NCI-H1694 (cell line): Measurements from ENCODE around the gene AQP10.
"Not testable (repeated sequence)": the region's sequence is repeated elsewhere in the genome, so short reads cannot be mapped to it uniquely, and the experiment has no call there.

Experiments used
- DNase-seq: peaks from one replicate; lab custom pipeline; 2025; lab: John Stamatoyannopoulos, UW

The AQP10 gene

DNA sequence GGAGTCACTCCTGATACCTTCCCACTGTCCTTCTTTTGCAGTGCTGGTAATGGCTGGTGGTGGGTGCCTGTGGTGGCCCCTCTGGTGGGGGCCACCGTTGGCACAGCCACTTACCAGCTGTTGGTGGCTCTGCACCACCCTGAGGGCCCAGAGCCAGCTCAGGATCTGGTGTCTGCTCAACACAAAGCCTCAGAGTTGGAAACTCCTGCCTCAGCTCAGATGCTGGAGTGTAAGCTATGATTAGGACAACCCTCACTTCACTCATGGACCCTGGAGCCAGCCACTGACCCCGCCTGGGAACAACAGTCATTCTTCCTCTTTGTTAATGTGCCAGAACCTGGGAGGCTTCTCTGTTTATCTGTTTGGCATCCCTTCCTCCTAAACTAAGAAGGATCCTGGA is 3.3 kb downstream of the AQP10 start:
- no peak for DNase-seq

DNA sequence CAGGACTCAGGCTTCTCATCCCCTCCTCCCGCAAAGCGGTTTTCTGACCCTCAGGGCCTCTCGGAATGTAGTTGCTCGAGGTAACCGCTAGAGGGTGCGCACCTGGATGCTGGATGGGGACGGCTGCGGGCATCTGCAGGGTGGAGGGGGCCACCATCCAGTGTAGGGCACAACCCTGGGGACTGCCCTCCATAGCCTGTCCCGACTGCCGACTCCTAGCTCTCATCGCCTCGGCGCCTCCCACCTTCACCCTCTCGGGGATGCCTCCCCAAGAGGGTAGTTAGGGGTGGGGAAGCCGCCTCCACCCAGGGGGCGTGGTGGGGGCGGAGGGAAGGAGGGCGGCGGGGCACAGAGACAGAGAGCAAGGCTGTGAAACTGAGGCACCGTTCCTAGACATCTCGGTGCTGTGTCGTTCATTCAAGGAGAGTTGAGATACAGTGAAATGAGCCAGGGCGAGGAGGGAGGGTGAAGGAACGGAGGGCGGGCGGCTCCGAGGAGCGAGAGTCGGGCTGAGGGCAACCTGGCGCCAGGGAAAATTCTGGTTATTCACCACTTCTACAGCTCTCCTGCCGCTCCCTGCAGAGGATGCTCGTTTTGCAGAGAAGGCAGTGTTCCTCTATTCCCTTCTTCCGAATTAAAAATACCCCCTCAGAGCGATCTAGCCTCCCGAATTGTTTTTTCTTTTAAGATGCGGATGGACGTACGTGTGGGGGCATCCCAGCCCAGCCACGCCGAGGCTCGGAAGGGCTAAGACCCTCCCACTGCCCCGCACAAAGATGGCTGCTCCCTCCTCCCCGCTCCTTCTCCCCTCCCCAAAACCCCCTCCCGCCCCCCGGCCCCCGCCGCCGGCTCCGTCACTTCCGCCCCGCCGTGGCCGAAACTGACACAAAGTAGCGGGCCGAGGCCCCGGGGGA is 4.0 kb downstream of the AQP10 start, which contains the start of gene ATP8B2:
ATP8B2 (plus strand) TSS at position 857 of the 914 bp plus-strand sequence. CDS start 2,617 bp downstream, outside the sequence.
- DNase-seq, result peak; percentile 92

DNA sequence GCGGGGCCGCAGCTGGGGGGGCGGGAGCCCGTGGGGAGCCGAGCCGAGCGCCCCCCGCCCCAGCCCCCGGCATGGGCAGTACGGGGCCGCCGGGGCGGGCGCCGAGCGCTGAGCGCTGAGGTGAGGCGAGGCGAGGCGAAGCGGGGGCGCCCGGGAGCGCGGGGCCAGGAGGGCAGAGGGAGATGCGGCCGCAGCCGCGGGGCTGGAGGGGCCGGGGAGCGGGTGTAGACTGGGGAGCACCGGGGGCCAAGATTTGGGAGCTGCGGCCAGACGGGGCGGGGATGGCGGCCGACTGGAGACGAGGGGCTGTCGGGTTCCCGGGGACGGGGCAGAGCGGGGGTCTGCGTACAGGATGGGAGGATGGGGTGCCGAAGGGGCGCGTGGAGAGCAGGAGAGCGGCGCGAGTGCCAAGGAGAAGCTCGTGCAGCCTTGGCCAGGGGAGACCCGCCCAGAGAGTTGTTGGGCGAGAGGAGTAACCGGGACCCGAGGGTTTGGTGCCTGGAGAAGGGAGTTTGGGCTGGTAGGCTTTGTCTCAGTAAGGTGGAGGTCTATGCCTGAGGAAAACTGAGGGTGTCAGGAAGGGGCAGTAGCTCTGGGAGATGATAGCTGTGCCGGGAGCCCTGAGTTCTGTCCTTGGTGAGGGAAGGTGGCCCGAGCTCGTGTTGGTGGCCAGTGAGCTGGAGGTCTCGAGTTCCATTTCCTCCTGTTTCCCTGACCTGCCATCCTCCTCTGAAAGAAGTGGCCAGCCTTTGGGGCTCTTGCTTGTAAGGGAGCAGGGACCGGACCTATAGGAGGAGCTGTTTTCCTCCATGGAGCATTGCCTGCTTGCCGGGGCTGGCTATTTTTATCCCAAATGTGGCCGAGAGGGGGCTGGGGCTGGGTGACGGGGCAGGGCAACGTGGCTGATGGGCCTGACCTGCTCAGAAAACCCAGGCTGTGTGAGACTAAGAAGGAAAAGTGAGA is 5.0 kb downstream of the AQP10 start:
- peak; percentile 66 for DNase-seq

DNA sequence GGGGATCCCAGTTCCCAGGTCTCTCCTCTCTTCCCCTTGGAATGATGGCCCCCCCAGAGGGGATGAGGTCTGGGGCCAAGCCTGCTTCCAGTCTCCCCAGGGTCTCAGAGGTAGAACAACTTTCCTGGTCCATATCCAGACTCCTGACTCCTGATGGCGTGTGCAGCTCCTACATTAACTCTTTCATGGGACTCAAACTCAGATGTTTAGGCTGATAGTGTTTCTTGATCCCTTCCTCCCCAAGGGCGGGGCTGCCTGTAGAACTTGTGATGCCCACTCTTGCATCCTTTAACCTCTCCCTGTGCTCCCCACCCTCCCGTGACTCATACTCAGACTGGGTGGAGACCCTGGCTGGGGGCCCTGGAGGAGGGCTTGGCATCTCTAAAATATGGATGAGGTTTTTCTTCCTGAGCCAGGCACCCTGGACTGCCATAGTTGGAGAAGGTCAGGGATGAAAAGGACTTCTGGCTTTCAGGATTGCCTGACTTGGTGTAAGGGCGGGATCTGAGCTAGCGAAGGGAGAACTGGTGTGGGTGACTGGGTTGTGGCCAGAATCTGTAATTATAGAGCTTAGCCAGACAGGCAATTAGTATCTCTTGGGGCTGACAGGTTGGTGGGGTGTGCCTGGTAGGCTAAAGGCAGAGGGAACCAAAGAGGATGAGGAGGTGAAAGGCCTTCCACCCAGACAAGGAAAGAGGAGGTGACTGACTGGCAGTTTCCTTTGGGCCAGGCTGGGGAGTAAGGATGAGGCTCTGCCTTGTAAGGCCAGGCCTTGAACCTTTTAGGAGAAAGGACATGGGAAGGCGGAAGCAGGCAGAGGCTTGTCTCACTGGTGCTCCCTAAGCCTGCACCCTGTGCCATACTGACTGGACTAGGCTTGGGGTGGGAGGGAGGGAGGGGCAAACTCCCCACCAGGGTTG is 5.9 kb downstream of the AQP10 start:
- DNase-seq, result no peak

DNA sequence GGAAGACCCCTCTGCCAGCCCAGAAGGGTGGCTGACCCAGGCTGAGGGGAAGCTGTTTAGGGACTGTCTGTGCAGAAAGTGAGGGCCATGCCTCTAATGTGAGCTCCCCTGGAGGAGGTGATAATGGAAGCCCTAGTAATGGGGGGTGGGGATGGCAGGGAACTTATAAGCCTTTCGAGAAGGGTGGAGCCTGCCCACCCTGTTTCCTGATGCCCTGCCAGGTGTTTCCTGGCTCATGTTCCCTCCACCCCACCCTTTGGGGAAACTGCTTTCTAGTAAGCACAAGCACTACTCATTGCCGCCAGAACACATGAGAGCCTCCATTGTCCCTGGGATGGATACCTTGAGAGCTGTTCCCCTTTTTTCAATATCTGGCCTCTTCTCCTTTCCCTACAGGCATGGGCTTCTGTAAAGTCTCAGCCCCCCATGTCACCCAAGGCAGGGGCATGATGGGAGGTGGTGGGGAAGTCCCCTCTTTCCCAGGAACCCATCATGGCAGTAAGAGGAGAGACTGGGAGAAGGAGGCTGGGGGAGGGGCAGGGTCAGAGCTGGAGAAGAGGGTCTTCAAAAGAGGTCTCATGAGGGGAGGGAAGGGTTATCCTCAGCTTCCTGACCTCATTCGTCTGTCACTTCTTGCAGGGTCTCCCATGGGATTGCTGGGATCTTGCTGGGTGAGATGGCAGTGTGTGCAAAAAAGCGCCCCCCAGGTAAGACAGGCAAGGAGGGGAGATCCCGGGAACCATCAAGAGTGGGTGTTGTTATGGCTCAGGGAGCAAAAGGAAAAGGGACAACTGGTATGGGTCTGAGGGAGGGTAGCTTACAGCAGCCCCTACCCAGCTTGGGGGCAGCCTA is 6.8 kb downstream of the AQP10 start:
- DNase-seq, result no peak

DNA sequence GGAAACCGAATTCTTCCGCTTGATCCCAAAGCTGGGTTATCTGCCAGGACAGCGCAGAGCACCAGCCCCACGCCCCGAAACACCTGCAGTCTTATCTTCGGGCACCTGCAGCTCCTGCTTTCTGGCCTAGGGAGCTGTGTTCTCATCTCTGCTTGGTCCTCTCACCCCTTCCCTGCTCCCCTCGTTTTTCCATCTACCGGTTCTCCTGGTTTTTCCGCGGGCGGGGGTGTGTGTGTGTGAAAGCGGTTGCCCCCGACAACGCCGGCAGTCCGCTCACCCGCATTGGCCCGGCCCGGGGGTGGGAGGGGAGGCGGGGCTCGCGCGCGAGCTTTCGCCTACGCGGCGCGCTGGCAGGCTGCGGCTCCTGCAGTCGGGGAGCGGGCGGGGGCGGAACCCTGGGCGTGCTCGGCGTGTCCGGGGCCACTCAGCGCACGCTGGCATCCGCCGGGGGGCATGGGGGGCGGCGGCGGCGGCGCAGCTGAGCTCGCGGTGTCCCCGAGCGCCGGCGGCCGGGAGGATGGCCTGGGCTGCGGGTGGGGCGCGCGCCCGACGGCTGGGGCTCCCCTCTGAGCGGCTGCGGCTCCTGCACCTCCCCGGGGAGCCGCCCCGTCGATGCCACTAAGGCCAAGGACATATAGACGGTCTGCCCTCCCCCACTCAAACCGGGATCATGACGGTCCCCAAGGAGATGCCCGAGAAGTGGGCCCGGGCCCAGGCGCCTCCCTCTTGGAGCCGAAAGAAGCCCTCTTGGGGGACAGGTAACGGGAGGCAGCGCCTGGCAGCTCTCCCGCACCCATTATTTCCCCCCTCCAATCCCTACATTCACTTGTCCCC is 7.6 kb downstream of the AQP10 start:
- no peak for DNase-seq

DNA sequence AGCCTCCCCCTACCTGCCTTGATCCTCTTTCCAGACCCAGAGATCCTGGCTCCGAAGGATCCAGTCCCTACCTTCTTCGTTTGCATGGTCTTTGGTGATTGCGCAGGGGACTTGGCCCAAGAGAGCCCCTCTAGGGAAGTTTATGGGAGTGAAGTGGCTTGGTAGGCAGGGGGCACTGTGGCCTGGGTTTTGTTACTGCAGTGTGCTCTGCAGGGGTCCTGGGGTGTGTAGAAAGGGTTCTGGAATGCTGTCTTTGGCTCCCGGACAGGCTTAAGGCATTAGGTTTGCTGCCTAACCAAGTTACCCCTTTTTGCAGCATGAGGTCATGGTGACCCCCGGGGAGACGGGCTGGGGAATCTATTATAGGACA is 8.2 kb downstream of the AQP10 start:
- DNase-seq, result no peak

DNA sequence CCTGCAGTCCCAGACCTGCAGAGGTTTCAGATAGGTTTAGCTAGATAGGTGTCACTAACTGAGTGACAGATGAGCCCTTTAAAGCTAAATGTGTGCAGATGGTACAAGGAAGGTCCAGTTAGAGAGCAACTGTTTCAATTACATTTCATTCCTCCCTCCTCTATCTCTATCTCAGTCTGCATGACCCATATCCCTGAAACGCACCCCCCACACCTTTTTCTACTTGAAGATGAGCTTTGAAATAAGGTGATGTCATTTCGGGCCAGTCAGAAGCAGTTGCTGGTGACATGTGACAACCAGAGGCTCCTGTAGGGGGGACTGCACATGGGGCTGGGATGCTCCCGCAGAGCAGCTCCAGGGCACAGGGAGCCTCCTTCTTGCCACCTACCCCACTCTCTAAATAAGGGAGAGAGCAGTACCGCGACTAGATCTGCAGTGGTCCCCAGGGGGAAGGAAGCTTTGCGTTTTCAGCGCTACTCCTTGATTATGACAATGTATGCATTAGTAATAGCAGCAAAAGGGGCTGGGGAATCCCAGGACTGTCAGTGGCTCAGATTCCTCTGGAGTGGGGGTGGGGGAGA is 8.7 kb downstream of the AQP10 start:
- no peak for DNase-seq

DNA sequence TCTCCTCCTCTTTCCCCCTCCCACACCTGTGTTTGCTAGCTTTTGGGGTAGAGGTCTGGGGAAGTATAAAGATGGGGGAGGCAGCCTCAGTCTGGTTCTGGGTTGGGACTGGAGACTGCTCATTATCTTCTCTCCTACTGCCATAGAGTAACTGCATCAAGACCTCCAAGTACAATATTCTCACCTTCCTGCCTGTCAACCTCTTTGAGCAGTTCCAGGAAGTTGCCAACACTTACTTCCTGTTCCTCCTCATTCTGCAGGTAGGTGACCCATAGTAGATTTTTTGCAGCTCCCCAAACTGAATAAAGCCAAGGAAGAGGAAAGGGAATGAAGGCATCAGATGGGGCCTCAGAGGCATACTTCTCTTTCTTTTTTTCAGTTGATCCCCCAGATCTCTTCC is 9.8 kb downstream of the AQP10 start:
- DNase-seq, result no peak

DNA sequence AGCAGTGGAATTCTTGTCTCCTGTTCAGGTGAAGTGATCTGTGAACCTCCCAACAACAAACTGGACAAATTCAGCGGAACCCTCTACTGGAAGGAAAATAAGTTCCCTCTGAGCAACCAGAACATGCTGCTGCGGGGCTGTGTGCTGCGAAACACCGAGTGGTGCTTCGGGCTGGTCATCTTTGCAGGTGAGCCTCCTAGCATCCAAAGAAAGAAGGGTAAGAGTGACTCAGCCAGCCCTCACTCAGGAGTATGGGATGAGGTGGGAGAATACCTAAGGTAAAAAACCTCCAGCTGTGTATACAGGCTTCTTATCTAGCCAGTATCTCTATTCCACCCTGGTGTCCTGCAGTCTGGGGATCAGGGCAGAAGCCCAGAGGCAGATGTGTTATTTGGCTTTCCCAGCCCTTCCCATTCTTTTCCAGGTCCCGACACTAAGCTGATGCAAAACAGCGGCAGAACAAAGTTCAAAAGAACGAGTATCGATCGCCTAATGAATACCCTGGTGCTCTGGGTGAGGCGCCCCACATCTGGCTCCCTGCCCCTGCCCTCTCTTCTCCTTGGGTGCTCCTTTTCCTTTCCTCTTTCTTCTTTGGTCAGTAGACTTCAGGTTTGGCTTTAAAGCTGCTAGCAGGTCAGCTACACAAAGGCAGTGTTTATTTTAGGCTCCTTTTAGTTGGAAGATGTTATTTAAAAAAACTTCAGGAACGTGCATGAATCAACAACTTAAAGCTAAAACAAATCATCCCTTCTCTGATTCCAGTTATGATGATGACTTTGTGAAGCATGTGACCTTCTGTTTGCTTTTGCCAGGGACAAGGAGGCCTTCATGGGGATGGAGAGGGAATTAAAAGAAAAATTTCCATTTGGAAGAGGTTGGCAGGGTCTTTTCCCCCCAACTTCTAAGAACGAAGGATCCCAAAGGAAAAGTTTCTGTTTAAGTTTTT is 13.5 kb downstream of the AQP10 start:
- no peak for DNase-seq

DNA sequence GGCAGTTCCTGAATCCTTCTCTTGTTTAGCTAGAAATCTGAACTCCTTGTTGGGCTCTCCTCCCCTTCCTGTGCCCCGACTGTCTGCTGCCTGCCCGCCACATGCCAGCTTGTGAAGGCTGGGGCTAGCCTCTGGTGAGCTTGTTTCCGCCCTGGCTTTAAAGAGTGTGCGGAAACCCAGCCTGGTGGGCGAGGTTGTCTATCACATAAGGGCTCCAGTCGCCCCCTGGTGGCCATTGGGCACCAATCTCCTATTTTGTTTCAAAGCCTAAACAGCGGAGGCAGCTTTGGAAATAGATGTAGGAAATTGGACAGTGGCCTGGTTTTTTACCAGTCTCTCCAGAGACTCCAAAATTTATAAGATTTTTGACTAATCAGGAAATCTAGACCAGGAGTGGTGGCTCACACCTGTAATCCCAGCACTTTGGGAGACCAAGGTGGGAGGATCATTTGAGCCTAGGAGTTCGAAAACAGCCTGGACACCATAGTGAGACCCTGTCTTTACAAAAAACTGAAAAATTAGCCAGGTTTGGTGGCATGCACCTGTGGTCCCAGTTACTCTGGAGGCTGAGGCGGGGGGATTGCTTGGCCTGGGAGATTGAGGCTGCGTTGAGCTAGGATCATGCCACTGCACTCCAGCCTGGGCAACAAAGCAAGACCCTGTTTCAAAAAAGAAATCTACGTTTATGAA is 14.3 kb downstream of the AQP10 start:
- peak; percentile 97 for DNase-seq

DNA sequence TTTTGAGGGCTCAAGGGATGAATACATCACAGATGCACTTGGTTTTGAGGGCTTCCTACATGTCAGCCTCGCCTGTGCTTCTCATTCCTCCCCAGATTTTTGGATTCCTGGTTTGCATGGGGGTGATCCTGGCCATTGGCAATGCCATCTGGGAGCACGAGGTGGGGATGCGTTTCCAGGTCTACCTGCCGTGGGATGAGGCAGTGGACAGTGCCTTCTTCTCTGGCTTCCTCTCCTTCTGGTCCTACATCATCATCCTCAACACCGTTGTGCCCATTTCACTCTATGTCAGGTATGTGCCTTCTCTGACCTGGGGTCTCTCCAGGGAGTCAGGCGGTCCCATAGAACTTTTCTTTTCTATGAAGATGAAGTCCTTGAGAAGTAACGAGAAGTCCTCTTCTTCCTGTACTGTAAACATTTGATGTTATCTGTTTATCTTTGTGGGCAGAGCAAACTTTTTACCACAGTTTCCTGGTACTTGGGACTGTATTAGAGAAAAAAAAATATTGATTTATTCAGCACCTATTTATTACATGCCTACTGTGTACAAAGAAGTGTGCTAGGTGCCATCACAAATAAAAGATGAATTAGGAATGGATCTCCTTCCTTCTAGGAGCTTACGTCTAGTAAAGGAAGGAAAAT is 16.5 kb downstream of the AQP10 start:
- DNase-seq, result no peak

DNA sequence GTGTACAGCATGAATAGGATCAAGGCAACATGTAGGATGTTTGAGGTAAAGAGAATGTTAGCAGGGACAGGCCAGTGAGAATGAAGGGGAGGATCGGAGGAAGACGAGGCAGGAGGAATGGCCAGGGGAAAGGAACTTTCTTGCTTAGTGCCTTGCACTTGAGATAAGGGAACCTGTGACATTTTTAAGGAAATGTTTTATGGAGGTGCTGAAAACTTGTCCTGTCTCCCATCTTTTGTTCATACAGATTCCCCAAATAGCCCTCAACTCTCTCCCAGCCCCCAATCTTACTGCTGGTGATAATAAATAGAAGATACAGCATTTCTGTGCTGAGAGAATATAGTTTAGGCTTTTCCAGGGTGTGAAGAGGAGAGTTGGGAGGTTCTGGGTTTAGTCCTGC is 18.0 kb downstream of the AQP10 start:
- no peak for DNase-seq

DNA sequence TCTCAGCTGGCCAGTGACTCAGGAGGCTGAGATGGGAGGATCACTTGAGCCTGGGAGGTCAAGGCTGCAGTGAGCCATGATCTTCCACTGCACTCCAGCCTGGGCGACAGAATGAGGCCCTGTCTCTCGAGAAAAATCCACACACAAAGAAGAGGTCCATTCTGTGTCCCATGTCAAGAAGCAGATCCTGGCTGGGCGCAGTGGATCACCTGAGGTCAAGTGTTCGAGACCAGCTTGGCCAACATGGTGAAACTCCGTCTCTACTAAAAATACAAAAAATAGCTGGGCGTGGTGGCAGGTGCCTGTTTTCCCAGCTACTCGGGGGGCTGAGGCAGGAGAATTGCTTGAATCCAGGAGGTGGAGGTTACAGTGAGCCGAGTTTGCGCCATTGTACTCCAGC is 20.5 kb downstream of the AQP10 start:
- not testable (repeated sequence) for DNase-seq

DNA sequence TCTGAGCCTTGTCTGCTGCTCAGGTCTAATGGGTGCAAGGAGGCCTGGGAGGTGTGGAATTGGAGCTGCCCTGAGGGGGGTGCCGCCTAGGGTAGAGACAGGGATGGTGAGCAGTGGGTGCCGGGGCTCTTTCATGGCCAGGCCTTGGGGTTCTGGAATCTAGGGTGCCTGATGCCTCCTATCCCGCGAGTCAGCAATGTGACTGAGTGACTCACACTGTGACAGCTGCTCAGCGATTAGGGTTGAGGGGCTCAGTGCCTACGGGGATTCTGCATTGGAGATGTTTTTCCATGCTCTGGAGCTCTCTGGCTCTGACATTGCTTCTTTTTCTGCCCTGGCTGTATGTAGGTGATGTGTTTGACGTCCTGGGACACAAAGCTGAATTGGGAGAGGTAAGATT is 21.2 kb downstream of the AQP10 start:
- no peak for DNase-seq

DNA sequence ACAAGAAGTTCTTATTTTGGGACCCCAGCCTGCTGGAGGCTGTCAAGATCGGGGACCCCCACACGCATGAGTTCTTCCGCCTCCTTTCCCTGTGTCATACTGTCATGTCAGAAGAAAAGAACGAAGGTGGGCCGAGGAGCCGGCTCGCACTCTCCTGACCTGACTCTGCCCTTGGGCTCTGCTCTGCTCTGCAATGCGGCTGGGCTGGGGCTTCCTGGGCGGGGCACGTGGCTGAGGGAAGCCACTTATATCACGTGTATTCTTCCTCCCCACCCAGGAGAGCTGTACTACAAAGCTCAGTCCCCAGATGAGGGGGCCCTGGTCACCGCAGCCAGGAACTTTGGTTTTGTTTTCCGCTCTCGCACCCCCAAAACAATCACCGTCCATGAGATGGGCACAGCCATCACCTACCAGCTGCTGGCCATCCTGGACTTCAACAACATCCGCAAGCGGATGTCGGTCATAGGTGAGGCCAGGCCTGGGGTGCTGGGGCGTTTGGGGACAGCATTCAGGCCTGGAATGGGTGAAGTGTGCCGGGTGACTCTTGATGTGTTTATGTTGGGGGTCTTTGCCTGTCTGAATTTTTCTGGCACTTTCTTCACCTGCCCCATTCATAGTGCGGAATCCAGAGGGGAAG is 22.1 kb downstream of the AQP10 start:
- DNase-seq, result no peak
